NCI-H146 treated with DMSO at 0.1 percent for 48 hours (cell line): ENCODE data around the gene SP110.
"Not testable (repeated sequence)": the region's sequence is repeated elsewhere in the genome, so short reads cannot be mapped to it uniquely, and the experiment has no call there.

ENCODE experiments used
- DNase-seq: peaks from one replicate; lab custom pipeline; 2025; ENCODE audit not compliant: unreplicated experiment; lab: John Stamatoyannopoulos, UW

SP110 gene

GRCh38 chr2:230219419-230220331, at the start of gene SP110:
Gene SP110, minus strand, starts transcription at chr2:230219984. Its CDS starts 3,057 bp downstream, at chr2:230216927.
- DNase-seq = no peak

GRCh38 chr2:230268606-230269243, 48.9 kb upstream of the SP110 start:
- DNase-seq = no peak

- no peak for DNase-seq
Measured at GRCh38 chr2:230267556-230267955, 47.8 kb upstream of the SP110 start.

GRCh38 chr2:230267059-230267458, 47.3 kb upstream of the SP110 start:
- DNase-seq = no peak

GRCh38 chr2:230266638-230267037, 46.9 kb upstream of the SP110 start:
- DNase-seq = no peak

- DNase-seq = not testable (repeated sequence)
Measured at GRCh38 chr2:230264945-230265344, 45.2 kb upstream of the SP110 start.

- no peak for DNase-seq
Measured at GRCh38 chr2:230262246-230262645, 42.5 kb upstream of the SP110 start.

- no peak for DNase-seq
Measured at GRCh38 chr2:230258483-230258882, 38.7 kb upstream of the SP110 start.

GRCh38 chr2:230256733-230257332, 37.0 kb upstream of the SP110 start:
- no peak for DNase-seq

- DNase-seq = no peak
Measured at GRCh38 chr2:230254152-230254881, 34.5 kb upstream of the SP110 start.

GRCh38 chr2:230250231-230250630, 30.4 kb upstream of the SP110 start:
- DNase-seq = no peak

GRCh38 chr2:230246206-230246605, 26.4 kb upstream of the SP110 start:
- no peak for DNase-seq

GRCh38 chr2:230244211-230244610, 24.4 kb upstream of the SP110 start:
- no peak for DNase-seq

GRCh38 chr2:230234845-230235244, 15.1 kb upstream of the SP110 start:
- DNase-seq = no peak

GRCh38 chr2:230234122-230234722, 14.4 kb upstream of the SP110 start:
- no peak for DNase-seq

GRCh38 chr2:230231251-230231650, 11.5 kb upstream of the SP110 start:
- no peak for DNase-seq

- DNase-seq = no peak
Measured at GRCh38 chr2:230230496-230231200, 10.9 kb upstream of the SP110 start.

- no peak for DNase-seq
Measured at GRCh38 chr2:230230087-230230486, 10.3 kb upstream of the SP110 start.

- no peak for DNase-seq
Measured at GRCh38 chr2:230227216-230227615, 7.4 kb upstream of the SP110 start.

- DNase-seq = no peak
Measured at GRCh38 chr2:230226051-230226551, 6.3 kb upstream of the SP110 start.
